Measurements from ENCODE around the gene ERBB4. TPM values are rescaled to one million over a fixed set of nuclear protein-coding genes. Genes with fewer than 3 reads are reported as not detected.

Gene ERBB4
- total RNA-seq, 4 donors from 2014 or later: 0.16 to 12.7 (median 0.27) TPM; not detected in 1

- TF ChIP-seq POLR2A (IDR thresholded peaks at IDR 0.05) (no peak), POLR2AphosphoS5 (IDR thresholded peaks at IDR 0.05) (no peak), EP300 (IDR thresholded peaks at IDR 0.05; ENCODE audit: low read depth) (no peak), CTCF (IDR thresholded peaks at IDR 0.05) (no peak)
- Histone ChIP-seq H3K36me3 (no peaks in the 10 kb centered on the region), H3K4me3 (no peak overlapping the region), H3K9me3 (no peaks in the 10 kb centered on the region), H3K4me1 (no peaks in the 10 kb centered on the region), H3K27me3 (no peaks in the 10 kb centered on the region), H3K27ac (no peak overlapping the region)
- DNase-seq: no peak
- intact Hi-C loops (cut with DNase I; ENCODE audit: low total_unique reads) (no loop called here), in situ Hi-C loops (cut with MboI; ENCODE audit: low pct_ligation_motif_present in 1 of 4, low pct_unique_long_range_greater_than_20kb in 1 of 4, low sequenced_read_pairs in 3 of 4) (no loop called here)
These were observed 678.4 kb downstream of the ERBB4 start for GRCh38 chr2:211860224-211860623.

- Histone ChIP-seq H3K27ac (no peak overlapping the region), H3K9me3 (no peaks in the 10 kb centered on the region), H3K4me3 (no peak overlapping the region), H3K36me3 (no peaks in the 10 kb centered on the region), H3K27me3 (no peaks in the 10 kb centered on the region), H3K4me1 (no peaks in the 10 kb centered on the region)
- in situ Hi-C loops (cut with MboI; ENCODE audit: low pct_ligation_motif_present in 1 of 4, low pct_unique_long_range_greater_than_20kb in 1 of 4, low sequenced_read_pairs in 3 of 4) (no loop called here), intact Hi-C loops (cut with DNase I; ENCODE audit: low total_unique reads) (no loop called here)
- TF ChIP-seq POLR2A (IDR thresholded peaks at IDR 0.05) (no peak), CTCF (IDR thresholded peaks at IDR 0.05) (no peak), POLR2AphosphoS5 (IDR thresholded peaks at IDR 0.05) (no peak), EP300 (IDR thresholded peaks at IDR 0.05; ENCODE audit: low read depth) (no peak)
- 82 to 89% methylated on average over 3 of the region's 3 CpGs for WGBS, 2 donors (ENCODE audit: low coverage in 1 of 2)
- DNase-seq: no peak
These were observed 683.8 kb downstream of the ERBB4 start for GRCh38 chr2:211854832-211855231.

- H3K4me3 ChIP-seq: no peak overlapping the region
- no peaks in the 10 kb centered on the region for H3K4me1 ChIP-seq
- intact Hi-C loops (cut with DNase I; ENCODE audit: low total_unique reads): no loop called here
- no peaks in the 10 kb centered on the region for H3K36me3 ChIP-seq
- no peak overlapping the region for H3K27ac ChIP-seq
- DNase-seq: no peak
- TF ChIP-seq POLR2A (IDR thresholded peaks at IDR 0.05) (no peak), POLR2AphosphoS5 (IDR thresholded peaks at IDR 0.05) (no peak), EP300 (IDR thresholded peaks at IDR 0.05; ENCODE audit: low read depth) (no peak), CTCF (IDR thresholded peaks at IDR 0.05) (no peak)
- no peaks in the 10 kb centered on the region for H3K27me3 ChIP-seq
- no peaks in the 10 kb centered on the region for H3K9me3 ChIP-seq
- in situ Hi-C loops (cut with MboI; ENCODE audit: low pct_ligation_motif_present in 1 of 4, low pct_unique_long_range_greater_than_20kb in 1 of 4, low sequenced_read_pairs in 3 of 4): no loop called here
- 59 to 88% methylated on average over 1 of the region's 1 CpG for WGBS, 2 donors (ENCODE audit: low coverage in 1 of 2)
These were observed 691.9 kb downstream of the ERBB4 start for GRCh38 chr2:211846714-211847113.

- no peak for DNase-seq
- no peak overlapping the region for H3K4me3 ChIP-seq
- H3K27me3 ChIP-seq: no peaks in the 10 kb centered on the region
- no peaks in the 10 kb centered on the region for H3K9me3 ChIP-seq
- intact Hi-C loops (cut with DNase I; ENCODE audit: low total_unique reads): no loop called here
- in situ Hi-C loops (cut with MboI; ENCODE audit: low pct_ligation_motif_present in 1 of 4, low pct_unique_long_range_greater_than_20kb in 1 of 4, low sequenced_read_pairs in 3 of 4): no loop called here
- H3K4me1 ChIP-seq: no peaks in the 10 kb centered on the region
- no peak for TF ChIP-seq EP300 (IDR thresholded peaks at IDR 0.05; ENCODE audit: low read depth)
- TF ChIP-seq POLR2AphosphoS5 (IDR thresholded peaks at IDR 0.05): no peak
- no peak for TF ChIP-seq POLR2A (IDR thresholded peaks at IDR 0.05)
- TF ChIP-seq CTCF (IDR thresholded peaks at IDR 0.05): no peak
- H3K36me3 ChIP-seq: no peaks in the 10 kb centered on the region
- no peak overlapping the region for H3K27ac ChIP-seq
These were observed 692.6 kb downstream of the ERBB4 start for GRCh38 chr2:211846036-211846400.

Data from transverse colon (tissue), 4 donors.